Inflammatory macrophage treated with lipopolysaccharide for 4 hours (primary cell): ENCODE results near the gene CD7.

Experiments used
- DNase-seq: peaks from one replicate; pipeline ENCODE4 v3.0.0-alpha.2; 2020

Gene CD7

GRCh38 chr17:82297714-82298537, 19.5 kb downstream of the CD7 start:
- peak; percentile 89 for DNase-seq

DNA sequence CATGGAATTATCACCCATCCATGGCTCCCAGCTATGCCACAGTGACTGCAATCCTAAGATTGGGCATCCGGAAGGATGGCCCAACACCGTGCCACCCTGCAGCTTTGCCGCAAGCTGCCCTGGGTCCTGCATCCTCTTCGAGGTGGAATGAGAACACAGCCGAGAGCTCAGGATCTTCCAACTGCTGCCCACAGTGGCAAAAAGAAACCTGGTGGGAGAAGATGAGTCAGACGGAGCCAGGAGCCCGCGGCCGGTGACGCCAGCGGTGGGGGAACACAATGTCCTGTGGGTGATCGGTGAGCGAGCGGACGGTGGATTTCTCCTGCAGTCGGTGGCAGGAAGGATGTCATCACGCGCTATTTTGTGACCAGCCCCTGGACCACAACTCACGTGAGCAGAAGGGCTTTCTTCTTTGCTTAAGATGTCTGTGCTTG, 20.1 kb downstream of the CD7 start:
- DNase-seq = peak; percentile 80

- no peak for DNase-seq
These were observed 20.7 kb downstream of the CD7 start for GRCh38 chr17:82296511-82297279.

- DNase-seq = no peak
These were observed 22.0 kb downstream of the CD7 start for GRCh38 chr17:82295472-82295814.

DNA sequence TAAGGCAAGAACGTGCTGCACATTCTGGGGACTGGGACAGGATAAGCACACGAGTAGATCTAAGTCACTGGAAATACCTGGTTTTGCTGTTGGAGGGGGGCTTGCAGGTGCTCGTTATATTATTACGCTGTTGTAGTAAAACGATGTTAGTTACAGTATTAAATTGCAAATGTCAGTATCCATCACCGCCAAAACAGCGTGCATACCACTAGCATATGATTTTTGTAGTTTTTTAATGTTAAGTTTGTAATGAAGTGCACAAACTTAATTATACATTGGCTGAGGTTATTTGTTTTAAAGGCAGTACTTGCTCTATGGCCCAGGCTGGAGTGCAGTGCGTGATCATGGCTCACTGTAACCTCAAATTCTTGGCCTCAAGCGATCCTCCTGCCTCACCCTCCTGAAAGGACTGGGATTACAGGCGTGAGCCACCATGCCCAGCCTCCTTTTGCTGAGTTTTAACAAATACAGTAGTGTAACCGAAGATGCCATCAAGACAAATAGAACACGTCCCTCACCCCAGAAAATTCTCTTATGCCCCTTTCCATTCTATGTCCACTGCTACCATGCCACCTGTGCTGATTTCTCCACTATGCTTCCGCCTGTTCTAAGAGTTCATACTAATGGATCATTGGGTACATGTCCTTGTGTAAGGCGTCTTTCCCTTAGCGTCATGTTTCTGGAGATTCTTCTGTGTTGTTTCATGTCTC, 23.2 kb downstream of the CD7 start:
- DNase-seq = no peak

DNA sequence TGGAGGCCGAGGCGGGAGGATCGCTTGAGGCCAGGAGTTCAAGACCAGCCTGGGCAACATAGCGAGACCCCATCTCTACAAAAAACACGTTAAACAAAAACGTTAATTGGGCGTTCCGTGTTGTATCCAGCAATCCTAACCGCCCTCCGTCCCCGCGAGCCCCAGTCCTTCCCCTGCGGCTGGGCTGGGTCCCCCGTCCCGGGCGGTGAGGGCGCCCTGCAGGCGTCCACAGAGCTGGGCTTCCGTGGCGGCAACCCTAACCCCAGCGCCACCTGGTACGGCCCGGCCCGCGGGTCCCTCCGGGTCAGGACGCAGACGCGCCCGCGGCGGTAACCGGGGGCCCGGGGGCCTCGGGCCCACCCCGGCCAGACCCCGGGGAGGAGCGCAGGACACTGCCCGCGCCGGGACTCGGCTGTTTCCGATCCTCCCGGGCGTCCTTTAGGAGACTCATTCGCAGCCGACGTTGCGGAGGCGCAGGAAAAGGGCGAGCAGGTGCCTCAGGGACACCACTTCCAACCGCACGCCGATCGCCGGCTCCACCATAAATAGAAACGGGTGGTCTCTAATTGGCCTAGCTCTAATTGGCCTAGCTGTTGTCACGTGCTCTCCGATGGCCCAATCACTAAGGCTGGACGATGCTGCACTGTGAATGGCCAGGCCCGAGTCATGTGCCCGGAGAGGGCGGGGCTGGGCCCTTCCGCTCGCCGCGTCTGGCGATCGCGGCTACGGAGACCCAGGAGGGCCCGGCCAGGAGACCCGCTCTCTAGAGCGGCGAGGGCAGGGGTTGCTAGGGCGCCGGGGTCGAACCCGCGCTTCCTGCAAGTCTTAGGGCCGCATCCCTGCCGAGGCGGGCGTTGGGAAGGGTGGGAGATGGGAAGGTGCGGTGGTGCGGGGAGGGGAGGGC, 24.9 kb downstream of the CD7 start:
- DNase-seq = peak; percentile 97

- no peak for DNase-seq
These were observed 25.7 kb downstream of the CD7 start for GRCh38 chr17:82291582-82292250.

- DNase-seq = peak; percentile 63
These were observed 29.3 kb downstream of the CD7 start for GRCh38 chr17:82287868-82288801.

- DNase-seq = no peak
These were observed 30.2 kb downstream of the CD7 start for GRCh38 chr17:82287013-82287867.

DNA sequence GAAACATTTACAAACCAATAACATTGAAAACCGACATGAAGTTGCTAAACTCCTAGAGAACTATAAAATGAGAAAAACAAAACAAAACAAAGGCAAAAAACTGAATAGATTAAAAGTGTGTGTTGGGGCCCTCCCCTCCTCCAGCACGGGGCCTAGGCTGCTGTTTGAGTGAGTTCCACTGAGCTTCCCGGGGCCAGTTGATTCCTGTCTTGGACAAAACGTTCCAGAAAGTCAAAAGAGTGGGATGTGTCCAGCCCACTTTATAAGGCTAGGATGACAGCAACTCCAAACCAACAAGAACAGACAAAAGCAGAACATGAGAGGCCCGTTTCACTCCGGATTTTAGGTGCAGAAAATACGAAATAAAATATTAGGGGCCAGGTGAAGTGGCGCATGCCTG, 32.3 kb downstream of the CD7 start:
- no peak for DNase-seq

- DNase-seq = peak; percentile 61
These were observed 34.1 kb downstream of the CD7 start for GRCh38 chr17:82283208-82283749.

GRCh38 chr17:82282239-82283207, 34.9 kb downstream of the CD7 start:
- DNase-seq = no peak

DNA sequence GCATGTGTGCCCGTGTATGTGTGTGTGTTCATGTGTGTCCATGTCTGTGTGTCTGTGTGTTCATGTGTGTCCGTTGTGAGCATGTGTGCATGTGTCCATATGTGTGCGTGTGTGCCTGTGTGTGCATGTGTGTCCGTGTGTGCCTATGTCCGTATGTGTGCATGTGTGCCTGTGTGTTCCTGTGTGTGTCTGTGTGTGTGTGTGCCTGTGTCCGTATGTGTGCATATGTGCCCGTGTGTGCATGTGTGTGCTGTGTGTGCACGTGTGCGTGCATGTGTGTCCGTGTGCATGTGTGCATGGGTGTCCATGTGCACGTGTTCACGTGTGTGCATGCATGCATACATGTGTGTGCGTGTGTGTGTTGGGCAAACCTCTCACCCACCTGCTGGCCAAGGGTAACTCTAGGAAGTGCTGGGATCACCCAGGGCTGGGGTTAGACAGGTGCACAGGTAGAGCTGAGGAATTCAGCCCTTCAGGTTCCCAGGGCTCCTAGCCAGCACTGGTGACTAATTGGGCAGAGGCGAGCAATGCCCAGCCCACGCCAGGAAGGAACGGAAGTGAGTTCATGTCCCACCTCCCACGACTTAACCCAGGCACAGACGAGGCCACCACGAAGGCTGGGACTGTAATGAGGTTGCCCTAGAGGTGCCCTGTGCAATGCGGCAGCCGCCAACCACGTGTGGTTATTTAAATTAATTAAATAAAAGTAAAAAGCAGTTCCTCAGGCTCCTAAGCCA, 35.7 kb downstream of the CD7 start:
- peak; percentile 88 for DNase-seq

GRCh38 chr17:82281076-82281475, 36.3 kb downstream of the CD7 start:
- DNase-seq = no peak

DNA sequence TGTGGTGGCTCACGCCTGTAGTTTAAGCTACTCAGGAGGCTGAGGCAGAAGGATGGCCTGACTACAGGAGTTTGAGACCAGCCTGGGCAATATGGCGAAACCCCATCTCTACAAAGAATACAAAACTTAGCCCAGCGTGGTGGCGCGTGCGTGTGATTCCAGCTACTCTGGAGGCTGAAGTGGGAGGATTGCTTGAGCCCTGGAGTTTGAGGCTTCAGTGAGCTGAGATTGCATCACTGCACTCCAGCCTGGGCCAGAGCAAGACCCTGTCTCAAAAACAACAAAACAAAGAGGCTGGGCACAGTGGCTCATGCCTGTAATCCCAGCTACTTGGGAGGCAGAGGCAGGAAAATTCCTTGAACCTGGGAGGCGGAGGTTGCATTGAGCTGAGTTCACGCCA, 36.9 kb downstream of the CD7 start:
- no peak for DNase-seq

- peak; percentile 86 for DNase-seq
These were observed 38.5 kb downstream of the CD7 start for GRCh38 chr17:82278786-82279391.

GRCh38 chr17:82278308-82278707, 39.1 kb downstream of the CD7 start:
- no peak for DNase-seq
